Superior temporal gyrus (tissue), 1 donor: Measurements from ENCODE around the gene TRH.
"Not testable (repeated sequence)": the region's sequence is repeated elsewhere in the genome, so short reads cannot be mapped to it uniquely, and the experiment has no call there.

Experiments used
- DNase-seq: peaks from one replicate; pipeline ENCODE4 v3.0.0-alpha.2; 2016; ENCODE audit errors: extremely low spot score

The TRH gene

GRCh38 chr3:130010556-130010955 is 36.0 kb downstream of the TRH start:
- no peak for DNase-seq

GRCh38 chr3:130012108-130012507 is 37.6 kb downstream of the TRH start:
- DNase-seq, result not testable (repeated sequence)

GRCh38 chr3:130013246-130013645 is 38.7 kb downstream of the TRH start:
- DNase-seq, result not testable (repeated sequence)

- DNase-seq, result no peak
Measured at GRCh38 chr3:130014526-130014925, 40.0 kb downstream of the TRH start.

- DNase-seq, result not testable (repeated sequence)
Measured at GRCh38 chr3:130017661-130018060, 43.1 kb downstream of the TRH start.

GRCh38 chr3:130026146-130026829 is 51.8 kb downstream of the TRH start:
- not testable (repeated sequence) for DNase-seq

GRCh38 chr3:130027437-130027836 is 52.9 kb downstream of the TRH start:
- not testable (repeated sequence) for DNase-seq
